Naive thymus-derived CD4-positive, alpha-beta T cell (primary cell): ENCODE measurements around the gene ACAT2. TPM values are rescaled to one million over a fixed set of nuclear protein-coding genes. Genes with fewer than 3 reads are reported as not detected.

Source experiments
- polyA plus RNA-seq, 2 donors: library from polyadenylated mRNA; unstranded; fragments of 300-500 nt; fragmentation: Illumina TruSeq; gene quantifications; one replicate each; pipeline ENCODE4 v1.2.3, GENCODE V29; 2021
- total RNA-seq, 6 experiments: library from RNA in 5 of 6; stranded (reverse) in 5 of 6; gene quantifications; 1 replicate in 5 of 6; 2 replicates in 1 of 6; pipeline ENCODE4 v1.2.3 and lab custom pipeline; 2021 to 2026

The ACAT2 gene
- total and polyA plus RNA-seq, 7 experiments from 2014 or later: 18.5 to 53.9 (median 29.0) TPM

Other genes starting within 250 kb of the ACAT2 start
- gene SOD2, start 68.8 kb upstream of the ACAT2 start, total RNA-seq: 100 to 1,000 TPM in 4 of 5 experiments, 10 to 100 TPM in 1; 80.2 to 306 (median 105) TPM
- 100 to 1,000 TPM; 114 to 128 TPM for gene SOD2, start 68.8 kb upstream of the ACAT2 start, polyA plus RNA-seq
- gene WTAP, start 34.5 kb upstream of the ACAT2 start, total RNA-seq: 100 to 1,000 TPM; 117 to 152 (median 141) TPM
- 100 to 1,000 TPM; 131 to 133 TPM for gene WTAP, start 34.5 kb upstream of the ACAT2 start, polyA plus RNA-seq
- 100 to 1,000 TPM; 147 to 225 (median 154) TPM for gene TCP1, start 27.6 kb downstream of the ACAT2 start, total RNA-seq
- gene TCP1, start 27.6 kb downstream of the ACAT2 start, polyA plus RNA-seq: 100 to 1,000 TPM in 1 of 2 donors, 10 to 100 TPM in 1; 63.3 to 111 TPM
- gene MRPL18, start 28.4 kb downstream of the ACAT2 start, total RNA-seq: 10 to 100 TPM; 18.8 to 67.9 (median 39.4) TPM
- 100 to 1,000 TPM in 1 of 2 donors, 10 to 100 TPM in 1; 90.3 to 122 TPM for gene MRPL18, start 28.4 kb downstream of the ACAT2 start, polyA plus RNA-seq
- gene PNLDC1, start 38.2 kb downstream of the ACAT2 start, total RNA-seq: 1 to 10 TPM in 1 of 5 experiments, under 1 TPM in 2, not detected in 2; 0.73 to 1.4 (median 0.97) TPM
- gene PNLDC1, start 38.2 kb downstream of the ACAT2 start, polyA plus RNA-seq: not detected
- not detected for gene MAS1, start 128.9 kb downstream of the ACAT2 start, total RNA-seq
- gene MAS1, start 128.9 kb downstream of the ACAT2 start, polyA plus RNA-seq: not detected
- 10 to 100 TPM; 59.1 to 79.2 (median 74.2) TPM for gene IGF2R, start 207.0 kb downstream of the ACAT2 start, total RNA-seq
- 10 to 100 TPM in 1 of 2 donors, 1 to 10 TPM in 1; 8.7 to 18.9 TPM for gene IGF2R, start 207.0 kb downstream of the ACAT2 start, polyA plus RNA-seq